K562 (cell line): ENCODE results near the gene OPA3. TPM values are rescaled to one million over a fixed set of nuclear protein-coding genes. Genes with fewer than 3 reads are reported as not detected.

ENCODE experiments used
- ARHGAP35 ChIP-seq: fragments of 450-650 bp; IDR thresholded peaks from 2 replicates; pipeline ENCODE4 v1.6.1; 2018; ENCODE audit not compliant: partially characterized antibody
- BHLHE40 ChIP-seq: IDR thresholded peaks from 2 replicates; pipeline ENCODE4 v1.6.1; 2011; ENCODE audit warnings: low read length, improper control_type of control experiment
- CHAMP1 ChIP-seq: fragments of 450-650 bp; IDR thresholded peaks from 2 replicates; pipeline ENCODE4 v1.6.1; 2016; ENCODE audit warnings: mild to moderate bottlenecking
- HDAC2 ChIP-seq: fragments of 450-650 bp; IDR thresholded peaks from 2 replicates; pipeline ENCODE4 v1.6.1; 2016; ENCODE audit warnings: mild to moderate bottlenecking
- HNRNPH1 ChIP-seq: fragments of 200-400 bp; formaldehyde crosslinking; optimal IDR thresholded peaks from 2 replicates; pipeline ENCODE3; 2017; ENCODE audit warnings: low read depth, mild to moderate bottlenecking, low read length, moderate library complexity
- ILK ChIP-seq: fragments of 450-650 bp; IDR thresholded peaks from 2 replicates; pipeline ENCODE4 v1.6.1; 2016; ENCODE audit warnings: missing genetic modification characterization, low read depth, mild to moderate bottlenecking, missing compliant biosample characterization, moderate library complexity, borderline replicate concordance
- KAT2B ChIP-seq: IDR thresholded peaks from one replicate; pipeline ENCODE4 v1.6.1; 2012; ENCODE audit warnings: low read depth, mild to moderate bottlenecking, control low read depth, inconsistent platforms, low read length, moderate library complexity
- KLF6 ChIP-seq: fragments of 250-450 bp; sonication (Bioruptor Pico); IDR thresholded peaks from 2 replicates; pipeline ENCODE4 v1.4.0; 2020; ENCODE audit warnings: mild to moderate bottlenecking, moderate library complexity, borderline replicate concordance
- MAX ChIP-seq: sonication (generic); formaldehyde crosslinking; IDR thresholded peaks from 2 replicates; pipeline ENCODE4 v1.9.0; 2022; ENCODE audit warnings: mild to moderate bottlenecking, missing genetic modification reagents
- MBD2 ChIP-seq: sonication (generic); IDR thresholded peaks from 2 replicates; pipeline ENCODE4 v1.6.1; 2016; ENCODE audit warnings: low read depth, borderline replicate concordance
- NFE2L1 ChIP-seq: fragments of 450-650 bp; IDR thresholded peaks from 2 replicates; pipeline ENCODE4 v1.6.1; 2016; ENCODE audit warnings: missing genetic modification characterization, low read depth, mild to moderate bottlenecking, missing compliant biosample characterization, moderate library complexity, borderline replicate concordance
- NR4A1 ChIP-seq, 2 experiments: fragments of 250-450 bp in 1 of 2; fragments of 450-650 bp in 1 of 2; sonication (Bioruptor Pico) in 1 of 2; IDR thresholded peaks; 2 replicates each; pipeline versions ENCODE4 v1.4.0 to v1.6.1; 2016 to 2020; ENCODE audit warnings: mild to moderate bottlenecking in 2 of 2, missing compliant biosample characterization in 1 of 2, missing genetic modification characterization in 1 of 2, moderate library complexity in 1 of 2
- SMC3 ChIP-seq: conservative IDR thresholded peaks from 2 replicates; pipeline ENCODE4 v1.6.1; 2011; ENCODE audit warnings: low read depth, low read length, improper control_type of control experiment; ENCODE audit not compliant: insufficient read depth
- SRSF7 ChIP-seq: fragments of 200-400 bp; formaldehyde crosslinking; optimal IDR thresholded peaks from 2 replicates; pipeline ENCODE3; 2017; ENCODE audit warnings: mild to moderate bottlenecking, low read depth, low read length
- STAG1 ChIP-seq: sonication (generic); formaldehyde crosslinking; IDR thresholded peaks from 2 replicates; pipeline ENCODE4 v1.5.0; 2020; ENCODE audit warnings: missing genetic modification reagents, borderline replicate concordance
- YY1 ChIP-seq, 3 experiments: IDR thresholded peaks; 2 replicates each; pipeline ENCODE4 v1.6.1; 2011; ENCODE audit warnings: low read length in 2 of 3, mild to moderate bottlenecking in 2 of 3, moderate library complexity in 2 of 3, borderline replicate concordance in 1 of 3, control low read depth in 1 of 3, low read depth in 1 of 3; ENCODE audit not compliant: insufficient read depth in 3 of 3, insufficient replicate concordance in 2 of 3, control insufficient read depth in 1 of 3, insufficient read length in 1 of 3; ENCODE audit errors: extremely low read depth in 1 of 3
- ZBTB11 ChIP-seq, 3 experiments: fragments of 200-800 bp in 1 of 3; fragments of 250-450 bp in 1 of 3; fragments of 450-650 bp in 1 of 3; sonication (Bioruptor Pico) in 1 of 3; sonication (Bioruptor generic) in 1 of 3; formaldehyde crosslinking in 1 of 3; IDR thresholded peaks; 2 replicates each; pipeline versions ENCODE4 v1.6.1 to v1.8.0; 2016 to 2022; ENCODE audit warnings: mild to moderate bottlenecking in 2 of 3, missing genetic modification characterization in 2 of 3, missing compliant biosample characterization in 1 of 3, moderate library complexity in 1 of 3
- ZNF12 ChIP-seq: sonication (generic); formaldehyde crosslinking; IDR thresholded peaks from 2 replicates; pipeline ENCODE4 v1.4.0; 2020; ENCODE audit warnings: mild to moderate bottlenecking, missing genetic modification reagents
- ZNF41 ChIP-seq: fragments of 250-450 bp; sonication (Bioruptor Pico); conservative IDR thresholded peaks from 2 replicates; pipeline ENCODE4 v1.4.0; 2020; ENCODE audit warnings: mild to moderate bottlenecking
- polyA plus RNA-seq, 8 experiments: library from polyadenylated mRNA; depleted of rRNA in 4 of 8; stranded (reverse) in 5 of 8; unstranded in 3 of 8; fragments of >200 nt; fragmentation: Nextera tagmentation in 2 of 8; fragmentation: Illumina TruSeq in 1 of 8; extraction: Ambion mirVana in 2 of 8; extraction: Trizol in 1 of 8; gene quantifications; 2 replicates each; pipeline versions ENCODE4 v1.2.1 to v1.2.3, GENCODE V29; 2011 to 2014; ENCODE audit warnings: inconsistent platforms in 1 of 8, missing spikeins in 1 of 8
- total RNA-seq, 7 experiments: library from RNA; depleted of rRNA in 6 of 7; stranded (reverse); fragments of >200 nt in 6 of 7; fragmentation: Illumina TruSeq in 2 of 7; extraction: Trizol in 2 of 7; gene quantifications; 2 replicates each; pipeline versions ENCODE4 v1.2.1 to v1.2.3, GENCODE V29; 2011 to 2021; ENCODE audit warnings: low replicate concordance in 1 of 7

OPA3 gene
- total and polyA plus RNA-seq, 9 of the 15 experiments (the other 6 are each of a cell fraction or from before 2014, with no cell fraction given): 1.4 to 18.8 (median 9.0) TPM

GRCh38 chr19:45607071-45608029 is 22.7 kb upstream of the OPA3 start (continued):
- TF ChIP-seq KAT2B (no peak), SMC3 (peak; percentile 82), HDAC2 (0 out of 2 replicates have a peak, but pooled peaks have one; percentile 18), ARHGAP35 (no peak), MBD2 (no peak), CHAMP1 (no peak), ZNF12 (no peak), ILK (no peak), STAG1 (CRISPR knock-in tag) (peak; percentile 27; the same call in 1 of the 2 replicates), ZNF41 (CRISPR knock-in tag) (no peak), SRSF7 (no peak), ZBTB11 (CRISPR knock-in tag; IDR thresholded peaks at IDR 0.05) (no peak), HNRNPH1 (no peak), YY1 (IDR thresholded peaks at IDR 0.05; ENCODE audit: borderline replicate concordance in 1 of 3, control insufficient read depth in 1 of 3, extremely low read depth in 1 of 3, insufficient read depth in 3 of 3, insufficient read length in 1 of 3, insufficient replicate concordance in 2 of 3, low read depth in 1 of 3, low read length in 2 of 3) (peak in 2 of 3 experiments; percentile 9 to 36), BHLHE40 (peak; percentile 47), MAX (CRISPR knock-in tag) (peak; percentile 52), NR4A1 (CRISPR knock-in tag; IDR thresholded peaks at IDR 0.05) (no peak), NR4A1 (tag; IDR thresholded peaks at IDR 0.05) (0 out of 2 replicates have a peak, but pooled peaks have one; percentile 20), NFE2L1 (tag) (no peak), KLF6 (no peak)
